Heart left ventricle (tissue), 13 donors: ENCODE data around the gene OR2L3.

Experiments used
- POLR2A ChIP-seq, 2 donors: fragments of 450-650 bp; IDR thresholded peaks; one replicate each; pipeline ENCODE4 v1.6.1; 2017; ENCODE audit warnings: antibody characterized with exemption in 2 of 2, mild to moderate bottlenecking in 2 of 2, moderate library complexity in 2 of 2
- TF ChIP-seq, protein P1 (sequence below), 12 donors: fragments of 200-600 bp; sonication (generic) in 4 of 12; IDR thresholded peaks; one replicate each; pipeline versions ENCODE4 v1.5.0 to v1.8.0; 2018 to 2022; ENCODE audit warnings: antibody characterized with exemption in 12 of 12, mild to moderate bottlenecking in 5 of 12
- donor health status: ischemic (EF 13 %, LVEDD 7.1; RV severe dilation, severe dysfunction).
- donor health status: DM: no; HTN: yes; CAD: no.
- donor health status: DM: no; HTN: no; CAD: no.
- donor health status: ischemic (EF 25% LVEDD 6.9; RV normal size, moderate dysfunction).
- donor health status: ischemic (EF 25% LVEDD 5.7; RV mildly dilated, moderate dysfunction).
- donor health status: ischemic (EF 35%, LVEDD 5.7; RV mildly dilated, moderate dysfunction).
- donor health status: nonischemic (EF 11% LVEDD 7.7; RV severe dilation, severe dysfunction).
- donor health status: DM: yes; HTN: yes; CAD: no.
- donor health status: PGD.
- donor health status: ischemic (EF 29% LVEDD 5.4; RV normal size, mild dysfunction).
- donor health status: nonischemic (EF 23%, LVEDD 6.1; RV moderate dilation, normal function).

- TF ChIP-seq, protein P1, sequence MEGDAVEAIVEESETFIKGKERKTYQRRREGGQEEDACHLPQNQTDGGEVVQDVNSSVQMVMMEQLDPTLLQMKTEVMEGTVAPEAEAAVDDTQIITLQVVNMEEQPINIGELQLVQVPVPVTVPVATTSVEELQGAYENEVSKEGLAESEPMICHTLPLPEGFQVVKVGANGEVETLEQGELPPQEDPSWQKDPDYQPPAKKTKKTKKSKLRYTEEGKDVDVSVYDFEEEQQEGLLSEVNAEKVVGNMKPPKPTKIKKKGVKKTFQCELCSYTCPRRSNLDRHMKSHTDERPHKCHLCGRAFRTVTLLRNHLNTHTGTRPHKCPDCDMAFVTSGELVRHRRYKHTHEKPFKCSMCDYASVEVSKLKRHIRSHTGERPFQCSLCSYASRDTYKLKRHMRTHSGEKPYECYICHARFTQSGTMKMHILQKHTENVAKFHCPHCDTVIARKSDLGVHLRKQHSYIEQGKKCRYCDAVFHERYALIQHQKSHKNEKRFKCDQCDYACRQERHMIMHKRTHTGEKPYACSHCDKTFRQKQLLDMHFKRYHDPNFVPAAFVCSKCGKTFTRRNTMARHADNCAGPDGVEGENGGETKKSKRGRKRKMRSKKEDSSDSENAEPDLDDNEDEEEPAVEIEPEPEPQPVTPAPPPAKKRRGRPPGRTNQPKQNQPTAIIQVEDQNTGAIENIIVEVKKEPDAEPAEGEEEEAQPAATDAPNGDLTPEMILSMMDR (IDR thresholded peaks at IDR 0.05): no peak
- TF ChIP-seq POLR2A (IDR thresholded peaks at IDR 0.05): no peak
Measured at GRCh38 chr1:248065071-248065470, 18.4 kb downstream of the OR2L3 start.
